ENCODE results near the gene HDAC4. TPM values are rescaled to one million over a fixed set of nuclear protein-coding genes. Genes with fewer than 3 reads are reported as not detected.
"Not testable (repeated sequence)": the region's sequence is repeated elsewhere in the genome, so short reads cannot be mapped to it uniquely, and the experiment has no call there.

HDAC4 gene
- polyA plus RNA-seq, 3 donors = 11.8 to 13.0 (median 12.9) TPM

- DNase-seq (ENCODE audit: low read depth in 3 of 3, low spot score in 2 of 3) = no peak
Observed at GRCh38 chr2:239285932-239286230, 114.9 kb downstream of the HDAC4 start.

GRCh38 chr2:239285071-239285931 lies 115.5 kb downstream of the HDAC4 start:
- DNase-seq (ENCODE audit: low read depth in 3 of 3, low spot score in 2 of 3) = no peak

GRCh38 chr2:239283961-239284795 lies 116.6 kb downstream of the HDAC4 start:
- DNase-seq (ENCODE audit: low read depth in 3 of 3, low spot score in 2 of 3) = no peak

- no peak for DNase-seq (ENCODE audit: low read depth in 3 of 3, low spot score in 2 of 3)
Observed at GRCh38 chr2:239283288-239283945, 117.4 kb downstream of the HDAC4 start.

GRCh38 chr2:239282448-239283287 lies 118.2 kb downstream of the HDAC4 start:
- DNase-seq (ENCODE audit: low read depth in 3 of 3, low spot score in 2 of 3) = no peak

GRCh38 chr2:239280296-239281017 lies 120.4 kb downstream of the HDAC4 start:
- not testable (repeated sequence) for DNase-seq (ENCODE audit: low read depth in 3 of 3, low spot score in 2 of 3)

- DNase-seq (ENCODE audit: low read depth in 3 of 3, low spot score in 2 of 3) = no peak
Observed at GRCh38 chr2:239279508-239280295, 121.1 kb downstream of the HDAC4 start.

- DNase-seq (ENCODE audit: low read depth in 3 of 3, low spot score in 2 of 3) = no peak
Observed at GRCh38 chr2:239278941-239279365, 121.9 kb downstream of the HDAC4 start.

GRCh38 chr2:239278361-239278760 lies 122.5 kb downstream of the HDAC4 start:
- DNase-seq (ENCODE audit: low read depth in 3 of 3, low spot score in 2 of 3) = no peak

GRCh38 chr2:239277401-239278085 lies 123.3 kb downstream of the HDAC4 start:
- no peak for DNase-seq (ENCODE audit: low read depth in 3 of 3, low spot score in 2 of 3)

- no peak for DNase-seq (ENCODE audit: low read depth in 3 of 3, low spot score in 2 of 3)
Observed at GRCh38 chr2:239276851-239277250, 124.0 kb downstream of the HDAC4 start.

- no peak for DNase-seq (ENCODE audit: low read depth in 3 of 3, low spot score in 2 of 3)
Observed at GRCh38 chr2:239275847-239276831, 124.7 kb downstream of the HDAC4 start.

- no peak for DNase-seq (ENCODE audit: low read depth in 3 of 3, low spot score in 2 of 3)
Observed at GRCh38 chr2:239275044-239275685, 125.7 kb downstream of the HDAC4 start.

GRCh38 chr2:239274391-239275043 lies 126.3 kb downstream of the HDAC4 start:
- no peak for DNase-seq (ENCODE audit: low read depth in 3 of 3, low spot score in 2 of 3)

- DNase-seq (ENCODE audit: low read depth in 3 of 3, low spot score in 2 of 3) = no peak
Observed at GRCh38 chr2:239273280-239274234, 127.3 kb downstream of the HDAC4 start.
